Suprapubic skin (tissue), 4 donors: ENCODE data around the gene OR52E1. TPM values are rescaled to one million over a fixed set of nuclear protein-coding genes. Genes with fewer than 3 reads are reported as not detected.
"Not testable (repeated sequence)": the region's sequence is repeated elsewhere in the genome, so short reads cannot be mapped to it uniquely, and the experiment has no call there.

Experiments
- DNase-seq, 2 donors: peaks; one replicate each; pipeline ENCODE4 v3.0.0-alpha.2; 2019; ENCODE audit warnings: low spot score in 2 of 2
- H3K27ac ChIP-seq: fragments of 200-600 bp; sonication (generic); one replicate; pipeline ENCODE4 v1.5.1; 2019
- H3K27me3 ChIP-seq: fragments of 200-600 bp; sonication (generic); one replicate; pipeline ENCODE4 v1.5.1; 2019
- H3K36me3 ChIP-seq: fragments of 200-600 bp; sonication (generic); one replicate; pipeline ENCODE4 v1.5.1; 2019
- H3K4me1 ChIP-seq: fragments of 200-600 bp; sonication (generic); one replicate; pipeline ENCODE4 v1.5.1; 2019
- H3K4me3 ChIP-seq: fragments of 200-600 bp; sonication (generic); one replicate; pipeline ENCODE4 v1.5.1; 2019; ENCODE audit warnings: mild to moderate bottlenecking
- H3K9me3 ChIP-seq: fragments of 200-600 bp; sonication (generic); one replicate; pipeline ENCODE4 v1.5.1; 2019
- EP300 ChIP-seq: sonication (generic); formaldehyde crosslinking; IDR thresholded peaks from one replicate; pipeline ENCODE4 v1.6.1; 2017; ENCODE audit warnings: antibody characterized with exemption
- POLR2A ChIP-seq, 2 donors: fragments of 450-650 bp; IDR thresholded peaks; one replicate each; pipeline ENCODE4 v1.6.1; 2017; ENCODE audit warnings: antibody characterized with exemption in 2 of 2, mild to moderate bottlenecking in 2 of 2, moderate library complexity in 2 of 2
- POLR2AphosphoS5 ChIP-seq, 3 donors: sonication (generic); formaldehyde crosslinking; IDR thresholded peaks; one replicate each; pipeline ENCODE4 v1.6.1; 2017; ENCODE audit warnings: antibody characterized with exemption in 3 of 3
- WGBS: methylation state at CpG from one replicate; pipeline ENCODE4 v1.1.5; 2018; 5-methylcytosine and 5-hydroxymethylcytosine counted together
- total RNA-seq, 4 donors: library from RNA; depleted of rRNA; stranded (reverse); fragments of >200 nt; gene quantifications; one replicate each; pipeline ENCODE4 v1.1.0, GENCODE V29; 2016
- TF ChIP-seq, protein P1 (sequence below), 2 donors: fragments of 200-600 bp in 1 of 2; fragments of 450-650 bp in 1 of 2; sonication (generic) in 1 of 2; IDR thresholded peaks; one replicate each; pipeline ENCODE4 v1.5.1; 2016 to 2019; ENCODE audit warnings: antibody characterized with exemption in 2 of 2, mild to moderate bottlenecking in 1 of 2, moderate library complexity in 1 of 2

Gene OR52E1
- total RNA-seq, 4 donors from 2014 or later: not detected

DNA sequence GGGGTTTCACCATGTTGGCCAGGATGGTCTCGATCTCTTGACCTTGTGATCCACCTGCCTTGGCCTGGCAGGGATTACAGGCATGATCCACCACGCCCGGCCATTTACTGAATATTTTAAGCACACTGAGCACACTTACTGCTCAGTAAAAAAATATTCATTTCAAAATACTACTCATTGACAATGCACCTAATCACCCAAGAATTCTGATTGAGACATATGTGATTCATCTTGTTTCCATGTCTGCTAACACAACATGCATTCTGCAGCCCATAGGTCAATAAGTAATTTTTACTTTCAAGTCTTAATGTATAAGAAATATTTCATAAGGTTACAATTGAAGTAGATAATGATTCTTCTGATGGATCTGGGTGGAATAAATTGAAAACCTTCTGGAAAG lies 27.3 kb upstream of the OR52E1 start:
- no peak for DNase-seq
- H3K36me3 ChIP-seq: no peaks in the 10 kb centered on the region
- H3K4me1 ChIP-seq: no peaks in the 10 kb centered on the region
- no peaks in the 10 kb centered on the region for H3K27me3 ChIP-seq
- no peak for TF ChIP-seq POLR2A (IDR thresholded peaks at IDR 0.05)
- TF ChIP-seq, protein P1, sequence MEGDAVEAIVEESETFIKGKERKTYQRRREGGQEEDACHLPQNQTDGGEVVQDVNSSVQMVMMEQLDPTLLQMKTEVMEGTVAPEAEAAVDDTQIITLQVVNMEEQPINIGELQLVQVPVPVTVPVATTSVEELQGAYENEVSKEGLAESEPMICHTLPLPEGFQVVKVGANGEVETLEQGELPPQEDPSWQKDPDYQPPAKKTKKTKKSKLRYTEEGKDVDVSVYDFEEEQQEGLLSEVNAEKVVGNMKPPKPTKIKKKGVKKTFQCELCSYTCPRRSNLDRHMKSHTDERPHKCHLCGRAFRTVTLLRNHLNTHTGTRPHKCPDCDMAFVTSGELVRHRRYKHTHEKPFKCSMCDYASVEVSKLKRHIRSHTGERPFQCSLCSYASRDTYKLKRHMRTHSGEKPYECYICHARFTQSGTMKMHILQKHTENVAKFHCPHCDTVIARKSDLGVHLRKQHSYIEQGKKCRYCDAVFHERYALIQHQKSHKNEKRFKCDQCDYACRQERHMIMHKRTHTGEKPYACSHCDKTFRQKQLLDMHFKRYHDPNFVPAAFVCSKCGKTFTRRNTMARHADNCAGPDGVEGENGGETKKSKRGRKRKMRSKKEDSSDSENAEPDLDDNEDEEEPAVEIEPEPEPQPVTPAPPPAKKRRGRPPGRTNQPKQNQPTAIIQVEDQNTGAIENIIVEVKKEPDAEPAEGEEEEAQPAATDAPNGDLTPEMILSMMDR (IDR thresholded peaks at IDR 0.05): no peak
- no peak for TF ChIP-seq POLR2AphosphoS5 (IDR thresholded peaks at IDR 0.05)
- H3K9me3 ChIP-seq: no peaks in the 10 kb centered on the region
- WGBS: 89% methylated on average over 3 of the region's 3 CpGs
- H3K4me3 ChIP-seq: no peak overlapping the region
- H3K27ac ChIP-seq: no peak overlapping the region

DNA sequence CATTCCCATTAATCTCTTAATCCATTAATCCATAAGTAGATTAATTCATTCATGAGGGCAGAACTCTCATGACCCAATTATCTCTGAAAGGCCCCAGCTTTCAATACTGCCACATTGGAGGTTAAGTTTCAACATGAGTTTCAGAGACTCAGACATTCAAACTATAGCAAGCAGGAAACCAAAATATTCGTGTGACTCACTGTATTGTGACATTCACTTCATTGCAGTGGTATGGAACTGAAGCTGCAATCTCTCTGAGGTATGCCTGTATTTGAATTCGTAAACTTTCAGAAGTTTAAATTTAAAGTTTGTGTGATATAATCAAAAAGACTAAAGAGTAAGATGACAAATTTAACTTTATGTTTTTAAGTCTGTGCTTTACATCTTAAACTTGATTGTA lies 26.0 kb upstream of the OR52E1 start:
- no peak overlapping the region for H3K27ac ChIP-seq
- no peak for DNase-seq
- H3K9me3 ChIP-seq: no peaks in the 10 kb centered on the region
- no peaks in the 10 kb centered on the region for H3K36me3 ChIP-seq
- TF ChIP-seq EP300: no peak
- no peak for TF ChIP-seq POLR2A (IDR thresholded peaks at IDR 0.05)
- TF ChIP-seq POLR2AphosphoS5 (IDR thresholded peaks at IDR 0.05): no peak
- TF ChIP-seq, protein P1 (IDR thresholded peaks at IDR 0.05): no peak
- H3K4me3 ChIP-seq: no peak overlapping the region
- no peaks in the 10 kb centered on the region for H3K27me3 ChIP-seq
- 61% methylated on average over 2 of the region's 2 CpGs for WGBS
- no peaks in the 10 kb centered on the region for H3K4me1 ChIP-seq

DNA sequence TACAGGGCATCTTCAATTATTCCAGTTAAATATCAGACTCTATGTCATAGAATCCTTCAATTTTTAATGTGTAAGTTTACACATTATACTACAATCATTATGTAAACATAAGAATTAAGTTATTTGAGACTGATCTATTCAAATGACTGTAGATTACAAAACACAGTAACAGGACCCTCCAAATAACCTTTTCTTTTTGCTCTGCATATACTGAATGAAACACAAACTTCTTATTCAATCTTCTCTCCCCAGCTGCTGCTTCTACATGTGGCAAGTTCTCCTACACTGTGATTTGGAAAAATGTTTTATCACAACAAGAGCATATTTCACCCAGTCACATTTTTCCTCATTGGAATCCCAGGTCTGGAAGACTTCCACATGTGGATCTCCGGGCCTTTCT lies 23.1 kb upstream of the OR52E1 start, which contains the start of gene OR52J3:
Gene OR52J3 (plus strand): TSS at position 301 of the 400 bp plus-strand sequence. CDS start 0 bp downstream, at position 301.
- TF ChIP-seq, protein P1 (IDR thresholded peaks at IDR 0.05): no peak
- TF ChIP-seq POLR2A (IDR thresholded peaks at IDR 0.05): no peak
- no peak for TF ChIP-seq EP300
- H3K4me1 ChIP-seq: no peaks in the 10 kb centered on the region
- DNase-seq: no peak
- H3K9me3 ChIP-seq: no peaks in the 10 kb centered on the region
- H3K27me3 ChIP-seq: no peaks in the 10 kb centered on the region
- H3K4me3 ChIP-seq: no peak within 1 kb of the TSS
- no peak within 1 kb of the TSS for H3K27ac ChIP-seq
- H3K36me3 ChIP-seq: no peaks in the 10 kb centered on the region
- 42% methylated on average over 1 of the region's 1 CpG for WGBS

DNA sequence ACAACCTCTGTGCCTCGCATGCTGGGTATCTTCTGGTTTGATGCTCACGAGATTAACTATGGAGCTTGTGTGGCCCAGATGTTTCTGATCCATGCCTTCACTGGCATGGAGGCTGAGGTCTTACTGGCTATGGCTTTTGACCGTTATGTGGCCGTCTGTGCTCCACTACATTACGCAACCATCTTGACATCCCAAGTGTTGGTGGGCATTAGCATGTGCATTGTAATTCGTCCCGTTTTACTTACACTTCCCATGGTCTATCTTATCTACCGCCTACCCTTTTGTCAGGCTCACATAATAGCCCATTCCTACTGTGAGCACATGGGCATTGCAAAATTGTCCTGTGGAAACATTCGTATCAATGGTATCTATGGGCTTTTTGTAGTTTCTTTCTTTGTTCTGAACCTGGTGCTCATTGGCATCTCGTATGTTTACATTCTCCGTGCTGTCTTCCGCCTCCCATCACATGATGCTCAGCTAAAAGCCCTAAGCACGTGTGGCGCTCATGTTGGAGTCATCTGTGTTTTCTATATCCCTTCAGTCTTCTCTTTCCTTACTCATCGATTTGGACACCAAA lies 22.5 kb upstream of the OR52E1 start:
- Histone ChIP-seq H3K4me1 (no peaks in the 10 kb centered on the region), H3K36me3 (no peaks in the 10 kb centered on the region), H3K4me3 (no peak overlapping the region), H3K27ac (no peak overlapping the region), H3K27me3 (no peaks in the 10 kb centered on the region), H3K9me3 (no peaks in the 10 kb centered on the region)
- TF ChIP-seq, protein P1 (IDR thresholded peaks at IDR 0.05): no peak
- TF ChIP-seq POLR2A (IDR thresholded peaks at IDR 0.05) (no peak), POLR2AphosphoS5 (IDR thresholded peaks at IDR 0.05) (no peak), EP300 (no peak)
- no peak for DNase-seq
- WGBS: 84% methylated on average over 15 of the region's 15 CpGs

DNA sequence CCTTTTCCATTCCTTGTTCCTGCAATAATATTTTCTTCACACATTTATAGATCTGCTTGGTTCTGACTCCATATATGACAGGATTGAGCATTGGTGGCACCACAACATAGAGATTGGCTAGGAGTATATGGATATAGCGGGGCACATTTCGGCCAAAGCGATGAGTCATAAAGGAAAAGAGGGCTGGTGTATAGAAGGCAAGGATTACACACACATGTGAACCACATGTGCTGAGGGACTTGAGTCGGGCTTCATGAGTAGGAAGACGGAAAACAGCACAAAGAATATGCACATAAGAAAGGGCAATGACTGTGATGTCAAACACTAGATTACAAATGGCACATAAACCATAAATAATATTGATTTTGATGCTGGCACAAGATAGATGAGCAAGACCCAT lies 10.7 kb upstream of the OR52E1 start:
- H3K4me1 ChIP-seq, H3K4me3 ChIP-seq, H3K27ac ChIP-seq, H3K36me3 ChIP-seq, H3K27me3 ChIP-seq, H3K9me3 ChIP-seq, DNase-seq: not testable (repeated sequence)
- WGBS: 67% methylated on average over 5 of the region's 5 CpGs

DNA sequence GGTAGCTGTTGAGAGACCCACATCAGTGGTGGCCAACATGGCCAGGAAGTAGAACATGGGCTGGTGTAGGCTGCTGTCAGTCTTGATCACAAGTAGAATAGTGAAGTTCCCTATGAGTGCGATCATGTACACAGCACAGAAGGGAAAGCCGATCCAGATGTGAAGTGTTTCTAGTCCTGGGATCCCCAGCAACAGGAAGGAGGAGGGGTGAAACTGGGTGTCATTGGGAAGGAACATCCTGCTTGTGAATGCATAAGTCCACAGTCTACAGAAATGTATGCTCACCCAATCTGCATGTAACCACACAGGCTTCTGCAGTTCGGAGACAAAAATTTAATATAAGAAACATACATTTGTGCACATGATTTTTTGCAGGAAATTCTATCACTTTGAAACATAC lies 10.0 kb upstream of the OR52E1 start, which contains the start of gene OR52E2:
Gene OR52E2 (minus strand): TSS at position 237 of the 400 bp plus-strand sequence. CDS start 0 bp downstream, at position 237.
- Histone ChIP-seq H3K9me3 (no peaks in the 10 kb centered on the region), H3K27me3 (no peaks in the 10 kb centered on the region), H3K27ac (no peak within 1 kb of the TSS), H3K36me3 (no peaks in the 10 kb centered on the region), H3K4me3 (no peak within 1 kb of the TSS), H3K4me1 (no peaks in the 10 kb centered on the region)
- no peak for DNase-seq
- no peak for TF ChIP-seq POLR2AphosphoS5 (IDR thresholded peaks at IDR 0.05)
- TF ChIP-seq, protein P1 (IDR thresholded peaks at IDR 0.05): no peak
- no peak for TF ChIP-seq POLR2A (IDR thresholded peaks at IDR 0.05)
- TF ChIP-seq EP300: no peak
- WGBS: 53% methylated on average over 3 of the region's 3 CpGs
